Diencephalon (tissue), 1 donor: ENCODE data around the gene C2orf68. TPM values are rescaled to one million over a fixed set of nuclear protein-coding genes. Genes with fewer than 3 reads are reported as not detected.

Source experiments
- small RNA-seq: library from RNA; depleted of rRNA; stranded (forward); fragments of <200 nt; gene quantifications from one replicate; pipeline ENCODE3, GENCODE V24; 2014
- total RNA-seq: library from RNA; depleted of rRNA; stranded (reverse); fragments of >200 nt; gene quantifications from one replicate; pipeline ENCODE4 v1.2.3, GENCODE V29; 2014

Gene C2orf68, protein sequence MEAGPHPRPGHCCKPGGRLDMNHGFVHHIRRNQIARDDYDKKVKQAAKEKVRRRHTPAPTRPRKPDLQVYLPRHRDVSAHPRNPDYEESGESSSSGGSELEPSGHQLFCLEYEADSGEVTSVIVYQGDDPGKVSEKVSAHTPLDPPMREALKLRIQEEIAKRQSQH
- total RNA-seq: 29.1 TPM

DNA sequence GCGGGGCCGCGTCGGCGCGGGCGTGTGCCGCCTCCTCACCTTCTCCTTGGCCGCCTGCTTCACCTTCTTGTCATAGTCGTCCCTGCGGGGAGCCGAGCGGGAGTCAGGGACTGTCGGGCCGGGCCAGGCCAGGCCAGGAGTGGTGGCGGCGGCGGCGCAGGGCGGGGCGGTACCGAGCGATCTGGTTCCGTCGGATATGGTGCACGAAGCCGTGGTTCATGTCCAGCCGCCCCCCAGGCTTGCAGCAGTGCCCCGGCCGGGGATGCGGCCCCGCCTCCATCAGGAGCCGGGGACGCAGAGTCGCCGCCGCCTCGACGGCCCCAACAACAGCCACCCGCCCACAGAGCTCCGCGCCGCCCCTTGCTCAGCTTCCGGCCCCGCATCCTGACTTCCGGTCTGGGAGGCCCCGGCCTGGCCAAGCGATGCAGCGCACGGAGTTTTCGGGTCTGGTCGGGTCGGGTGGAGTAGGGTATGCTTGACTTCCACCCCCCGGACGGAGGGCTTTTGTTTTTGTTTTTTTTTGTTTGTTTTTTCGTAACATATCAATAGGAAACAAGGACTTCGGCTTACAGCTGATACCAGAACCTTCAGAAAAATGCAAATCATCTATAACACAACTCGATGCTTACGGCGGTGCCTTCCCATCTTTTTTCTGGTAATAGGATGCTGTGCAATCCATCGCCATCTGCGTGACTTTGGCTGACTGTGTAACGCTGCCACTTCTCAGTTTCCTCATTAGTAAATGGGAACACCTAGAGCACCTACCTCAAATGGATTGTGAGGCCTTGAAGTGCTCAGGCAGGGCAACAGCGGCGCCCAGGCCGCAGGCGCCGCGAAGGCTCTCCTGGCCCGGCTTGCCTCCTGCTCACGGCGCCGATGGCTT is at the start of gene C2orf68:
Gene C2orf68 (minus strand): TSS at position 362 of the 883 bp plus-strand sequence. CDS start 82 bp downstream, at position 280.

DNA sequence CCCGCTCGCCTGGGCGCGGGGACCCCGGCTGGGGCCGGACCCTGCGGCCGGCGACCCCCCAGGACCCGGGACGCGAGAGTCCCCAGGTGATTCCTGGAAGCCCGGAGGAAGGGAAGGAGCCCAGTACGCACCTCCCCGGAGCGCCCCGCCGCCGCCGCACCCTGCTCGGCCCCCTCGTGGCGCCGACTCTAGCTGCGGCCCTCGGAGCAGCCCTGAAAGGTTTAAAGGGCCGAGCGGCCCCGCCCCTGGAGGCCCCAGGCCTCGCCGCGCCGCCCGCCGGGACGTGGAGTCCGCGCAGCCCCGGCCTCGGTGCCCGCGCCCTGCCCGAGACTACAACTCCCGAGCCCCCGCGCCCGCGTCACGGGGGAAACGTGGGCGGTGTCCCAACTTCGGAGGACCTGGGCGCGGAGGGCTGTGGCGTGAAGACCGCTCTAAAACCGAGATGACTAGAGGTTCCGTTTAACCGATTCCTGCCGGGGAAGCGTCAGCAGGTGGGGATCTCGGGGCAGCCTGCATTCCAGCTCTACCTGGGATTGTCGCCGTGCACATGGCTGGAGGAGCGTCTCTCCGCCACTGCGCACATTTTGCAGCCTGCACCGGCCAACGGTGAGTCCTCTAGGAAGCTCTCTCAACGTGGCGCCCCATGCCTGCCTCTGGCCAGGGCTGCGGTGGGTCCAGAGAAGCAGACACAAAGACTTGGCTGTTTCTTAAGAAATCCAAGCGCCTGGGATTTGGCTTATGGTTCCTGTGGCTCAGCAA is 9.2 kb downstream of the C2orf68 start, which contains the start of gene TMEM150A:
Gene TMEM150A (minus strand): TSS at position 223 of the 759 bp plus-strand sequence. CDS start 750 bp downstream, outside the sequence.

DNA sequence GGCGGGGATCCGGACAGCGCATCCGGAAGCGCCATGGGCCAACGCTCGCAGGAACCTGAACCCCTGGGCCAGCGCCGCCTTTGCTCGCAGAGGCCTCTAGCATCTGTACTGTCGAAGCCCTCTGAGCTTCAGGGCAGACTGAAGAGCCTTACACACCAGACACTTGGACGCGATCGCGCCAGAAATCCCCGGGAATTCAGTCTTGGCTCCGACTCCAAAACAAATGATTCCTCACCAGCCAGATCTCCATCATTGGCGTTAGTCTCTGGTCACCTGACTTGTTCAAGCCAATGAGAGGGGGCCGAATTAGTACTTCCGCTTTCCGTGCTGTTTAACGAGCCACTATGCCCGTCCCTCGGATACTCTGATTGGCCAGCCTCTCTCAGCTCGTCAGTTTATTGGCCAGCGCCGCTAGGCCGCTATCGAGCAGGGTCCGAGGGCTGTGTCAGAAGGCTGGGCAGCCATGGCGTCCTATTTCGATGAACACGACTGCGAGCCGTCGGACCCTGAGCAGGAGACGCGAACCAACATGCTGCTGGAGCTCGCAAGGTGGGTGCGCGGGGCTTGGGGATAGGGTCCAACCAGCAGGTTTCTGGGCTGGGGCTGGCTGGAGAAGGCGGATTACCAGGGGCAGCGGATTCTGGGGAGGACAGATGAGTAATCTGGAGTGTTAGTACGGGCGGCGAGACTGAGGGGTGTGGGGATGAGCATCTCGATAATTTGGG is 16.4 kb downstream of the C2orf68 start, which contains the start of gene RNF181:
Gene RNF181 (plus strand): TSS at position 445 of the 725 bp plus-strand sequence. CDS start 19 bp downstream, at position 464.

DNA sequence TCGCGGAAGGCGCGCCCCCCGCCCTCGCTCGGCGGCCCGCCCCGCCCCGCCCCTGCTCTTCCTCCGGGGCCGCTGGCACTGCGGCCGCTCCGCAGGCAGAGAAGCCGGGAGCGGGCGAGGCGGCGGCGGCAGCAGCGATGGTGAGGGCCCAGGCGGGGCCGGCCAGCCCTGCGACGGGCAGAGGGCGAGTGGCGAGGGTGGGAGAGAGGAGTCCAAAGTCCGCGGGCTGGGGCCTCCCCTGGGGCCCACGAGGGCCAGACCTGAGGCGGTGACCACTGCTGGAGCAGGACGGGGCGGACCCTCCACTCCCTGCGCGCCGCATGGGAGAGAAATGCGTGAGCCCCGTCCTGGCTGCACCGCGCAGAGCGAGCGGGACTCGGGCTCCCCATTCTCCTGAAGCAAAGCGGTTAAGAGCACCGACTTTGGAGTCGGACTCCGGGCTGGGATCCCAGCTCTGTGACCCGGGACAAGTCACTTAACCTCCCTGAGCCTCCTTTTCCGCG is 27.5 kb downstream of the C2orf68 start, which contains the start of gene VAMP5:
Gene VAMP5 (plus strand): TSS at position 78 of the 503 bp plus-strand sequence. CDS start 60 bp downstream, at position 138.

DNA sequence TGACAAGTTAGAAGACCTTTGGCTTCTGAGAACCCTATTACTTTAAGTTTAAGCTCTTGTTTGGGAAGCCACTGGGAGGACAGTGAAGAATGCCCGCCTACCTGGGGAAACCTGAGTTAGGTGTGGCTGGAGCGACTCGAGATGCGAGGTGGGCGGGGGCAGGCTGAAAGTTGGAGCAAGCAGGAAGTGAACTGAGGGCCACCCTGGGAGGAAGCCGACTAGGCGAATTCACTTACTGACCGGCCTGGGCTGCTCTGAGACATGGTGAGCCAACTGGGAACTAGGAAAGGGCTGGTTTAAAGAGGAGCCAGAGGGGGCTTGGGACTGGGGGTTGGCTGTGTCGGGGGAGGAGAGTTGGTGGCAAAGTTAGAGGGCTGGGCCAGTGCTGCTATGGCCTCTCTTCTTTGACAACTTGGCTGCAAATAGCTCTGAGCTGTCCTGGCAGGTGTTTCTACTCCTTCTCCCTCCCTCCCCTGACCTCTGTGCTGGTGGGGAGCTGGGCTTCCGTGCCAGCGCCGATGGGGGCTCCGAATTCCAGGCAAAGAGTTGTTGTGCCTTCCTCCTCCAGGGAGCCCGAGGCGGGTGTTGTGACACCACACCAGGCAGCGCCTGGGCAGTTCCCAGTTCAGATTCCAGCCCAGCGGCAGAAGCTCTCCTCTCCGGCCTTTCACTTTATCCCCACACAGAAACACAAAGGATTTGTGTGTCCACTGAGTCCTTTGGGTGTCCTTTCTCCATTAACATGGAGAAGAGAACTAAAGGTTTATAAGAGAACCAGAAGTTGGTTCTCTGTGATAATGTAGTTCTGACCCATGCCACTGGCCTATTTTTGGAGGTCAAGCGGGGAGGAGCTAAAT is 34.3 kb downstream of the C2orf68 start, which contains the start of gene VAMP8:
Gene VAMP8 (plus strand): TSS at position 201 of the 857 bp plus-strand sequence. CDS start 61 bp downstream, at position 262.

DNA sequence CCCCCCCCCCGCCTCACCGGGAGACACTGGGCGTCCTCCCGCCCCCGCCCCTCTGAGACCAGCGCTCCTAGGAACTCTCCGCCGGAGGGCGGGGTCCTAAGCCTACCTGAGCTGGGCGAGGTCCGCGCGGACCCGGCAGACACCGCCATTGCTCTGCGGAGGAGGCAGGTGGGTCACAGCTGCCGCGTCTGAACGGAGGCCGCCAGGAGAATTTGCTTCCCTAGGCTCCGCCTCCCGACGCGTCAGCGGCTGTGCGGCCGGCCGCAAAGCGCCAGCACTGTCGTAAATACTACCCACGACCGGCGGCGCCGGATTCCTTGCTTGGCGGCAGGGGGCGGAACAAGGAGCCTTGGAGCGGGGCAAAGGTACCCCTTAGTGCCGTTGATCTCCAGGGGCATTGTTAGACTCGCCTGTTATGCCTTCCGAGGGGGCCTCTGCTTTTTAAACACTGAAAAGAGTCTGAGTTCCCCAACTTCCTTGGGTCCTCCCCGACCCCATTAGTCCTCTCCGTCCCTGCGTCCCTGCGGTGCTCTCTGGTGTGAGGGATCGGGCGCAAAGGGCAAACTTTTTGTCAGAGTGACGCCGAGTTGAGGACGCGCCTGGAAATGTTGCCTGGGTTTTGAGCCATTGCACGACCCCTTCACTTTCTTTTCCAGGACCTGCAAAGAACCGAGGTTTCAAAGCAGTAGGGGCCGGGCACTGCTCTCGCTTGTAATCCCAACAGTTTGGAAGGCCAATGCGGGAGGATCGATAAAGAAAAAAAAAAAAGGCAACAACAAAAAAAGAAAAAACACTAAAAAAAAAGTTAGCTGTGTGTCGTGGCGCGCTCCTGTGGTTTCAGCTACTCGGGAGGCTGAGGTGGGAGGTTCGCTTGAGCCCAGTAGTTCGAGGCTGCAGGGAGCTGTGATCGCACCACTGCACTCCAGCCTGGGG is 50.3 kb downstream of the C2orf68 start, which contains the start of gene GGCX:
Gene GGCX (minus strand): TSS at position 214 of the 933 bp plus-strand sequence. CDS start 65 bp downstream, at position 149.

Small RNAs within 50 kb of the gene (small RNA-seq; reads per million reads assigned to genes)
- gene RN7SL126P: not detected

Other genes starting within 250 kb of the C2orf68 start
- 9.0 TPM for gene CAPG, start 201.7 kb downstream of the C2orf68 start, total RNA-seq
- 0.23 TPM for gene SH2D6, start 193.4 kb downstream of the C2orf68 start, total RNA-seq
- gene MAT2A, start 72.9 kb downstream of the C2orf68 start, total RNA-seq: 95.0 TPM
- gene GGCX, start 50.6 kb downstream of the C2orf68 start, total RNA-seq: 28.8 TPM
- 3.0 TPM for gene VAMP8, start 34.5 kb downstream of the C2orf68 start, total RNA-seq
- gene VAMP5, start 27.6 kb downstream of the C2orf68 start, total RNA-seq: 5.1 TPM
- gene RNF181, start 16.3 kb downstream of the C2orf68 start, total RNA-seq: 65.7 TPM
- 2.5 TPM for gene TMEM150A, start 9.4 kb downstream of the C2orf68 start, total RNA-seq
- 38.5 TPM for gene USP39, start 4.1 kb upstream of the C2orf68 start, total RNA-seq
- gene SFTPB, start 56.1 kb upstream of the C2orf68 start, total RNA-seq: not detected
- not detected for gene GNLY, start 82.3 kb upstream of the C2orf68 start, total RNA-seq
- gene ATOH8, start 141.9 kb upstream of the C2orf68 start, total RNA-seq: 3.2 TPM